Epithelial cell of proximal tubule (primary cell): Measurements from ENCODE around the gene EMILIN2. TPM values are rescaled to one million over a fixed set of nuclear protein-coding genes. Genes with fewer than 3 reads are reported as not detected.

Experiments
- DNase-seq: peaks from one replicate; pipeline ENCODE4 v3.0.0-alpha.2; 2011; ENCODE audit warnings: low read depth
- H3K4me3 ChIP-seq: 2 replicates; pipeline ENCODE4 v1.5.1; 2011; ENCODE audit warnings: low read depth, mild to moderate bottlenecking, low read length
- total RNA-seq: library from RNA; depleted of rRNA; stranded (reverse); fragments of >200 nt; gene quantifications from 2 replicates; pipeline ENCODE4 v1.2.3, GENCODE V29; 2015
- TF ChIP-seq, protein P1 (sequence below): conservative IDR thresholded peaks from 2 replicates; pipeline ENCODE4 v1.5.1; 2012; ENCODE audit warnings: low read depth, mild to moderate bottlenecking, low read length

The EMILIN2 gene
- total RNA-seq, 1 donor from 2014 or later, result 13.2 TPM

GRCh38 chr18:2923464-2923863, 76.7 kb downstream of the EMILIN2 start:
- no peak overlapping the region for H3K4me3 ChIP-seq
- TF ChIP-seq, protein P1, sequence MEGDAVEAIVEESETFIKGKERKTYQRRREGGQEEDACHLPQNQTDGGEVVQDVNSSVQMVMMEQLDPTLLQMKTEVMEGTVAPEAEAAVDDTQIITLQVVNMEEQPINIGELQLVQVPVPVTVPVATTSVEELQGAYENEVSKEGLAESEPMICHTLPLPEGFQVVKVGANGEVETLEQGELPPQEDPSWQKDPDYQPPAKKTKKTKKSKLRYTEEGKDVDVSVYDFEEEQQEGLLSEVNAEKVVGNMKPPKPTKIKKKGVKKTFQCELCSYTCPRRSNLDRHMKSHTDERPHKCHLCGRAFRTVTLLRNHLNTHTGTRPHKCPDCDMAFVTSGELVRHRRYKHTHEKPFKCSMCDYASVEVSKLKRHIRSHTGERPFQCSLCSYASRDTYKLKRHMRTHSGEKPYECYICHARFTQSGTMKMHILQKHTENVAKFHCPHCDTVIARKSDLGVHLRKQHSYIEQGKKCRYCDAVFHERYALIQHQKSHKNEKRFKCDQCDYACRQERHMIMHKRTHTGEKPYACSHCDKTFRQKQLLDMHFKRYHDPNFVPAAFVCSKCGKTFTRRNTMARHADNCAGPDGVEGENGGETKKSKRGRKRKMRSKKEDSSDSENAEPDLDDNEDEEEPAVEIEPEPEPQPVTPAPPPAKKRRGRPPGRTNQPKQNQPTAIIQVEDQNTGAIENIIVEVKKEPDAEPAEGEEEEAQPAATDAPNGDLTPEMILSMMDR, result no peak
- no peak for DNase-seq

DNA sequence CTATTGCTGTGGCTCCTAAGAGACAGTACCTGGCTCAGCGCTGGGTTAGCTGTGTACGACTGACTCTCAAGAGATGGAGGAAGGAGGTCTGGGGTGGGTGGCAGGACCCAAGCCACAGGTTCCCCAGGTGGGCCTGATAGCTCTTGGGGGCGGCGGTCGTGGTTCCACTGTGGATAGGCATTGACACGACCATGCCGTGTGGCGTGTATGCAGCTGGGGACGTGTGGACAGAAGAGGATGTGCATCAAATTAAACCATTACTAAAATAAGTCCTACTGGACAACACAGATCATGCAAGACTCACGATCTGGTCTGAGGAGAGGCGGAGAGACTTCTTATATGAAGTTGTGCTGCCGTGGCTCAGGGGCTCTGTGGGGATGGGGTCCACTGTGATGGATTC, 78.1 kb downstream of the EMILIN2 start:
- H3K4me3 ChIP-seq, result no peak overlapping the region
- TF ChIP-seq, protein P1, result no peak
- no peak for DNase-seq

DNA sequence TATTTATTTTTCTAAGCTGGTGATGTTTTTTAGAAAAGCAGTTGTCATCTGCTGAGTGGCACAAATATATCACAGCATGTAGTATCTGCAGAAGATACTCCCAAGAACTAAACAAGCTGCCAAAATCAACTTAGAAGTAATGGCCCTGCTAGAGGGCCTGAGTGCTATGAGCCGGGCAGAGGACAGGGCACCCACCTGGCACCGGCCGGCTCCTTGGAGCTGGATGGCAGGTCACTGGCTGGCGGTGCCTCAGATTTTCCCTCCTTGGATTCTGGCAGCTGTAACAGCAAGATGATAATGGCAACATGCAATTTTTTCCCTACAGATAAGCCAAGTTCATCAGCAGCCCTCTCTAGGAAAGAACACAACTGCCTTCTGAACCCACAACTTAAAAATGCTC, 79.7 kb downstream of the EMILIN2 start:
- DNase-seq, result no peak
- TF ChIP-seq, protein P1, result no peak
- no peak overlapping the region for H3K4me3 ChIP-seq

GRCh38 chr18:2927745-2928144, 80.9 kb downstream of the EMILIN2 start:
- TF ChIP-seq, protein P1, result no peak
- no peak for DNase-seq
- no peak overlapping the region for H3K4me3 ChIP-seq

- peak; percentile 25 for DNase-seq
Observed at GRCh38 chr18:2932247-2933181, 85.7 kb downstream of the EMILIN2 start.

DNA sequence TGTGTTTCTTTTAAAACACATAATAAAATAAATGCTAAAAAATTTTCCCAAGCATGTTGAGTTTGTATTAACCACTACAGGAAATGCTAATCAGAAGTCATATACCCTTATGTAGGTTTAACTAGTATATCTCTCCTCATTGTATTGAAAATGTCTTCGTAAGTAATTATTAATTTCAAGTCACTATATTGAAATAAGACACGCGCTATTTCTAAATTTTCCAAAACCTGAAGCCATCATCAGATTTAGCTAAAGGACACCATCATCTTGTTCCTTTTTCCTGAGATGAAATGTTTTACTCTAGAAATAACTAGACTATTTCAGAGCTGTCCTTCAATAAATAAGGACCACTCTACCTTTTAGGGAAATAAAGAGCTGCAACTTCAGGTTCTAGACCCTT, 87.2 kb downstream of the EMILIN2 start:
- no peak overlapping the region for H3K4me3 ChIP-seq
- DNase-seq, result no peak
- TF ChIP-seq, protein P1, result no peak

More at GRCh38 chr18:2932247-2933181, 85.7 kb downstream of the EMILIN2 start:
- no peak overlapping the region for H3K4me3 ChIP-seq
- TF ChIP-seq, protein P1, result peak; percentile 74
